ENCODE data around the gene LGALSL.

GRCh38 chr2:64479259-64480117, 25.5 kb downstream of the LGALSL start:
- no peak for TF ChIP-seq RCOR1 (IDR thresholded peaks at IDR 0.05; ENCODE audit: low read length)
- TF ChIP-seq CTCF (IDR thresholded peaks at IDR 0.05) = no peak
- no peak for TF ChIP-seq POLR2AphosphoS5 (IDR thresholded peaks at IDR 0.05; ENCODE audit: low read depth, low read length)
- no peak for TF ChIP-seq MAX (IDR thresholded peaks at IDR 0.05; ENCODE audit: low read depth)
- TF ChIP-seq FOSL2 (IDR thresholded peaks at IDR 0.05; ENCODE audit: borderline replicate concordance, low read depth) = no peak
- no peak for TF ChIP-seq EP300 (IDR thresholded peaks at IDR 0.05; ENCODE audit: borderline replicate concordance in 1 of 2, low read depth in 1 of 2, low read length in 1 of 2)
- no peak for TF ChIP-seq EZH2phosphoT487 (IDR thresholded peaks at IDR 0.05; ENCODE audit: borderline replicate concordance, low read depth)
- no peak for TF ChIP-seq TAF1 (IDR thresholded peaks at IDR 0.05; ENCODE audit: borderline replicate concordance, low read depth, low read length)
- TF ChIP-seq REST (IDR thresholded peaks at IDR 0.05; ENCODE audit: low read depth, low read length) = no peak
- TF ChIP-seq FOXM1 (IDR thresholded peaks at IDR 0.05; ENCODE audit: low read depth) = no peak
- no peak for TF ChIP-seq USF2 (IDR thresholded peaks at IDR 0.05; ENCODE audit: borderline replicate concordance, low read depth, low read length)
